CD4-positive, alpha-beta T cell (primary cell): ENCODE data around the gene COX8C. TPM values are rescaled to one million over a fixed set of nuclear protein-coding genes. Genes with fewer than 3 reads are reported as not detected.
A peak's percentile ranks its signal among the peaks of the same experiment; 100 is the strongest.

Experiments used
- ATAC-seq: fragments of 200-7000 bp; cut with Tn5 transposase; one replicate; pipeline ENCODE4 v1.10.0; 2022; ENCODE audit warnings: mild to moderate bottlenecking; ENCODE audit not compliant: poor library complexity
- CTCF ChIA-PET: fragments of 350-600 bp; sonication (Branson Sonifier 250); formaldehyde crosslinking; loops from one replicate; lab custom pipeline; 2021; ENCODE audit warnings: antibody characterized with exemption, inconsistent platforms; lab: Charles Lee
- POLR2A ChIA-PET: fragments of 350-600 bp; sonication (Branson Sonifier 250); formaldehyde crosslinking; loops from one replicate; lab custom pipeline; 2021; ENCODE audit warnings: antibody characterized with exemption, inconsistent platforms; lab: Charles Lee
- DNase-seq, 14 experiments: peaks; one replicate each; pipeline ENCODE4 v3.0.0-alpha.2; 2013 to 2020; ENCODE audit warnings: mixed read lengths in 2 of 14
- H3K27ac ChIP-seq, 2 donors: one replicate each; pipeline versions ENCODE4 v1.5.1 to v1.7.0; 2013; ENCODE audit warnings: low read length in 2 of 2, low read depth in 1 of 2, mild to moderate bottlenecking in 1 of 2
- H3K27me3 ChIP-seq, 2 experiments: 1 replicate in 1 of 2; 2 replicates in 1 of 2; pipeline versions ENCODE4 v1.6.1 to v1.7.0; 2013; ENCODE audit warnings: low read length in 2 of 2, control low read depth in 1 of 2, mild to moderate bottlenecking in 1 of 2, moderate library complexity in 1 of 2; ENCODE audit not compliant: insufficient read depth in 2 of 2, control insufficient read depth in 1 of 2
- H3K36me3 ChIP-seq: one replicate; pipeline ENCODE4 v1.6.1; 2013; ENCODE audit warnings: low read length, control low read depth; ENCODE audit not compliant: insufficient read depth
- H3K4me1 ChIP-seq: one replicate; pipeline ENCODE4 v1.6.1; 2013; ENCODE audit warnings: low read length, control low read depth; ENCODE audit not compliant: insufficient read depth
- H3K4me3 ChIP-seq: one replicate; pipeline ENCODE4 v1.5.1; 2013; ENCODE audit warnings: mild to moderate bottlenecking, low read length, moderate library complexity
- H3K9me3 ChIP-seq, 2 experiments: 1 replicate in 1 of 2; 2 replicates in 1 of 2; pipeline versions ENCODE4 v1.6.1 to v1.7.0; 2013; ENCODE audit warnings: low read length in 2 of 2, mild to moderate bottlenecking in 2 of 2, control low read depth in 1 of 2, moderate library complexity in 1 of 2; ENCODE audit not compliant: control insufficient read depth in 1 of 2, insufficient read depth in 1 of 2
- H3K27ac Mint-ChIP-seq: one replicate; pipeline ENCODE4 v1.8.0; 2020; ENCODE audit warnings: mixed read lengths
- H3K27me3 Mint-ChIP-seq: one replicate; pipeline ENCODE4 v1.8.0; 2021; ENCODE audit warnings: mixed read lengths
- H3K36me3 Mint-ChIP-seq: one replicate; pipeline ENCODE4 v1.8.0; 2021; ENCODE audit warnings: low read depth, mixed read lengths
- H3K4me1 Mint-ChIP-seq: one replicate; pipeline ENCODE4 v1.8.0; 2021; ENCODE audit warnings: low read depth, mixed read lengths
- H3K4me3 Mint-ChIP-seq: one replicate; pipeline ENCODE4 v1.8.0; 2020; ENCODE audit warnings: mild to moderate bottlenecking, mixed read lengths
- H3K9me3 Mint-ChIP-seq: one replicate; pipeline ENCODE4 v1.8.0; 2020; ENCODE audit warnings: mixed read lengths
- CTCF ChIP-seq: fragments of 200-600 bp; IDR thresholded peaks from one replicate; pipeline ENCODE4 v1.8.0; 2022; ENCODE audit warnings: antibody characterized with exemption, mild to moderate bottlenecking
- intact Hi-C, 2 experiments: fragments of 100-400 bp; cut with DNase I in 1 of 2; cut with micrococcal nuclease in 1 of 2; formaldehyde crosslinking; loops; one replicate each; pipeline versions ENCODE4 v1.15.1 to v1.9.0; 2023 to 2025; cut with DNase I, micrococcal nuclease
- total RNA-seq, 174 experiments: library from RNA in 2 of 174; stranded (reverse) in 2 of 174; gene quantifications; one replicate each; pipeline ENCODE4 v1.2.3 and lab custom pipeline; 2021 to 2026

COX8C gene
- total RNA-seq, 2 experiments from 2014 or later = not detected

GRCh38 chr14:93317875-93318807 lies 28.8 kb upstream of the COX8C start:
- H3K4me3 ChIP-seq = no peak overlapping the region
- ChIA-PET POLR2A (no interaction called here), CTCF (interaction anchor here (0.9 kb wide), 1 partner anchor 11 kb away, joined by 3 read pairs; no protein-coding TSS in a partner anchor)
- Mint-ChIP-seq H3K9me3 (no peaks in the 10 kb centered on the region), H3K4me1 (peaks cover 52% of the 10 kb centered on the region), H3K4me3 (no peak overlapping the region), H3K27ac (no peak overlapping the region), H3K27me3 (no peaks in the 10 kb centered on the region), H3K36me3 (peaks cover 6% of the 10 kb centered on the region)
- H3K27me3 ChIP-seq = no peaks in the 10 kb centered on the region
- intact Hi-C loops = no loop called here
- ATAC-seq (no peak), DNase-seq (peak in 2 of 14 experiments; percentile 15 to 21)
- no peak for TF ChIP-seq CTCF
- H3K9me3 ChIP-seq = no peaks in the 10 kb centered on the region
- H3K27ac ChIP-seq = no peak overlapping the region
- no peaks in the 10 kb centered on the region for H3K36me3 ChIP-seq
- H3K4me1 ChIP-seq = peaks cover 2% of the 10 kb centered on the region

DNA sequence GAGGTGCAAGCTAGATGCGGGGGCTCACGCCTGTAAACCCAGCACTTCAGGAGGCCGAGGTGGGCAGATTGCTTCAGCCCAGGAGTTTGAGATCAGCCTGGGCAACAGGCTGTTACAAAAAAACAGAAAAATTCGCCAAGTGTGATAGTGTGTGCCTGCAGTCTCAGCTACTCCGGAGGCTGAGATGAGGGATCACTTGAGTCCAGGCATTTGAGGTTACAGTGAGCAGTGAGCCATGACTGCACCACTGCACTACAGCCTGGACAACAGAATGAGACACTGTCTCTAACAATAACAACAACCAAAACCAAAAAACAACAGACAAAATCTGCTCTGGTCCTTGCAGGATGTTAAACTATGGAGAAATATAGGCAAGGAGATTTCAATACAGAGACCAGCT lies 28.1 kb upstream of the COX8C start:
- intact Hi-C loops = no loop called here
- Histone ChIP-seq H3K36me3 (no peaks in the 10 kb centered on the region), H3K4me1 (peaks cover 2% of the 10 kb centered on the region), H3K9me3 (no peaks in the 10 kb centered on the region), H3K27ac (no peak overlapping the region), H3K4me3 (no peak overlapping the region), H3K27me3 (no peaks in the 10 kb centered on the region)
- DNase-seq (no peak), ATAC-seq (no peak)
- Mint-ChIP-seq H3K4me1 (peaks cover 54% of the 10 kb centered on the region), H3K4me3 (no peak overlapping the region), H3K36me3 (peaks cover 14% of the 10 kb centered on the region), H3K9me3 (no peaks in the 10 kb centered on the region), H3K27me3 (no peaks in the 10 kb centered on the region), H3K27ac (no peak overlapping the region)
- TF ChIP-seq CTCF = no peak
- CTCF ChIA-PET = interaction anchor here (0.9 kb wide), 1 partner anchor 10 kb away, joined by 3 read pairs; no protein-coding TSS in a partner anchor
- POLR2A ChIA-PET = interaction anchor here (0.6 kb wide), 1 partner anchor 307 kb away, joined by 3 read pairs; no protein-coding TSS in a partner anchor

- H3K27ac Mint-ChIP-seq = no peak overlapping the region
- CTCF ChIA-PET = no interaction called here
- H3K4me3 ChIP-seq = no peak overlapping the region
- ATAC-seq = no peak
- H3K4me1 Mint-ChIP-seq = peaks cover 60% of the 10 kb centered on the region
- H3K9me3 Mint-ChIP-seq = no peaks in the 10 kb centered on the region
- POLR2A ChIA-PET = interaction anchor here (0.6 kb wide), 1 partner anchor 307 kb away, joined by 3 read pairs; no protein-coding TSS in a partner anchor
- no peaks in the 10 kb centered on the region for H3K27me3 Mint-ChIP-seq
- peaks cover 17% of the 10 kb centered on the region for H3K36me3 Mint-ChIP-seq
- H3K27ac ChIP-seq = no peak overlapping the region
- H3K9me3 ChIP-seq = no peaks in the 10 kb centered on the region
- H3K4me3 Mint-ChIP-seq = no peak overlapping the region
- DNase-seq = no peak
- H3K36me3 ChIP-seq = peaks cover 4% of the 10 kb centered on the region
- no peak for TF ChIP-seq CTCF
- peaks cover 2% of the 10 kb centered on the region for H3K4me1 ChIP-seq
- intact Hi-C loops = no loop called here
- H3K27me3 ChIP-seq = no peaks in the 10 kb centered on the region
Measured at GRCh38 chr14:93319494-93319893, 27.5 kb upstream of the COX8C start.
